CD4-positive, alpha-beta T cell treated with Interleukin-4 for 4 hours (primary cell): Measurements from ENCODE around the gene LFNG.
"Not testable (repeated sequence)": the region's sequence is repeated elsewhere in the genome, so short reads cannot be mapped to it uniquely, and the experiment has no call there.

ENCODE experiments used
- DNase-seq: peaks from one replicate; pipeline ENCODE4 v3.0.0-alpha.2; 2020

LFNG gene

DNA sequence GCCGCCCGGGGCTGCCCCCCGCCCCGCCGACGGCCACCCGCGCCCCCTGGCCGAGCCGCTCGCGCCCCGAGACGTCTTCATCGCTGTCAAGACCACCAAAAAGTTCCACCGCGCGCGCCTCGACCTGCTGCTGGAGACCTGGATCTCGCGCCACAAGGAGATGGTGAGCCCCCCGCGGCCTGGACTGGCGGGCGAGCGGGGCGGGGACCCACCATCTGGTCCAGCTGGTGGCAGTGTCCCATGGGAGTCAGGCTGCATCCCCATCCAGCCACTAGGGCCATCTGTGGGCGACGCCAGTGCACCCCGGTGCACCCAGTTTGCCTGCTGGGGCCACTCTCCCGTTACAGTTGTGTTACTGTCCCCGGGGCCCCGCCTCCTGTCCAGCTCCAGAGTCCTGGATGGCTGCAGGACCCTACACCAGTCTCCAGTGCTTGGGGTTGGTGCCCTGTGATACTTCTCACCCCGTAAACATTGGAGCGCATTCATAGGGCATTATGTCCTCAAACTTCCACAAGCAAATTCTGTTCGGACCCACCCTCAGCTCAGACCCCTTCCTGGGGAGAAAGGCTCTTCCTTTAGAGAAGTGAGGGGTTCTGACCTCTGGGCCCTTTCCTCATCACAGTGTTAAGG is 672 bp downstream of the LFNG start:
- no peak for DNase-seq

DNA sequence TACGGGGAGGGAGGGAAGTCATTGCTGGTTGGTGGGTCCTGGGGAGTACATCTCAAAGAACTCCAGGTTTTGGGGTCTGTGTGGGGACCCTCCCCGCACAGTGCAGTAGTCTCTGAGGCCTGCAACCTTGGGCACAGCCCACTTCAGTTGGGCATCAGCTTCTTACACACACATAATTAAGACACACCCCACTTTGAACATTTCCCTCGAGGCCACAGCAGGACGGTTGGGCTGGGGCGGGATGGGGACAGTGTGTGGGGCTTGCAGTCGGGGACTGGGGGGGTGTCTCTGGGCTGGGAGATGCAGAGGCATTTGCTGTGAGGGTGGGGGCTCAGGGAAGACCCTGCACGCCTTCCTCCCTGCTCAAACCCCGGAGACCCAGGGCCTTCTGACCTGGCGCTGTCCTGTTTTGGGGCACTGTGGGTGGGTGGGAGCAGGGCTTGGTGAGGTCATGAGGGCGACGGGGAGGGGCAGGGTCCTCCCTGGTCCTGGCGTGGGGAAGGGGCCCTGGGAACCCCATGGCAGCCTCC is 1.3 kb downstream of the LFNG start:
- DNase-seq, result no peak

GRCh38 chr7:2521341-2521745 is 1.8 kb downstream of the LFNG start:
- no peak for DNase-seq

GRCh38 chr7:2521952-2522591 is 2.5 kb downstream of the LFNG start:
- peak; percentile 88 for DNase-seq

DNA sequence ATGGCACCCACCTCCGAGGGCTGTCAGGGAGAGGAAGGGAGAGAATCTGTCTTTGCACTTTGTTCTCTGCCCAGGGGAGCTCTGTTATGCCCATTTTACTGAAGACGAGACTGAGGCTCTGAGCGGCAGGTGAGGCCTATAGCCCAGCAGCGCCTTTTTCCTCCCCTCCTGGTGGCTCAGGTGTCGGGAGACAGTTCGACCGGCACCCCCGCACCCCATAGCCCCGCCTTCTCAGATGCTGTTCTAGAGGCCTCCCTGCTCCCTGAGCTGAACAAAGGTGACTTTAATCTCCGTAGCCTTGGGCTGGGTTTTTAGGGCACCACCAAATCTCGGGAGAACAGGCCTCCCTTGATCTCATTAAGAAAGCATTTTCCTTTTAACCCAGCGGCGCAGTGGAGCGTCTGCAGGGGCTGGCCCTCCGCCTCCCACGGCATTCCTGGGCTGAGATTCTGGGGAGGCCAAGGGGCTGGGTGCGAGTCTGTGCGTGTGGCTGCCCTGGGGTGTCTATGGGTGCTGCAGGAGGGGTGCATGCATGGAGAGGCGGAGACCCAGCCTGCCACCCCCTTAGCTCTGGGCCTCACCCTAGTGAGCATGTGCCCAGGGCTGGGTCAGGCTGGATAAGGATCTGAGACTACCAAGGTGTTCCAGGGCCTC is 3.3 kb downstream of the LFNG start:
- DNase-seq, result no peak

- DNase-seq, result no peak
These were observed 3.9 kb downstream of the LFNG start for GRCh38 chr7:2523461-2523936.

- no peak for DNase-seq
These were observed 4.6 kb downstream of the LFNG start for GRCh38 chr7:2523941-2524807.

DNA sequence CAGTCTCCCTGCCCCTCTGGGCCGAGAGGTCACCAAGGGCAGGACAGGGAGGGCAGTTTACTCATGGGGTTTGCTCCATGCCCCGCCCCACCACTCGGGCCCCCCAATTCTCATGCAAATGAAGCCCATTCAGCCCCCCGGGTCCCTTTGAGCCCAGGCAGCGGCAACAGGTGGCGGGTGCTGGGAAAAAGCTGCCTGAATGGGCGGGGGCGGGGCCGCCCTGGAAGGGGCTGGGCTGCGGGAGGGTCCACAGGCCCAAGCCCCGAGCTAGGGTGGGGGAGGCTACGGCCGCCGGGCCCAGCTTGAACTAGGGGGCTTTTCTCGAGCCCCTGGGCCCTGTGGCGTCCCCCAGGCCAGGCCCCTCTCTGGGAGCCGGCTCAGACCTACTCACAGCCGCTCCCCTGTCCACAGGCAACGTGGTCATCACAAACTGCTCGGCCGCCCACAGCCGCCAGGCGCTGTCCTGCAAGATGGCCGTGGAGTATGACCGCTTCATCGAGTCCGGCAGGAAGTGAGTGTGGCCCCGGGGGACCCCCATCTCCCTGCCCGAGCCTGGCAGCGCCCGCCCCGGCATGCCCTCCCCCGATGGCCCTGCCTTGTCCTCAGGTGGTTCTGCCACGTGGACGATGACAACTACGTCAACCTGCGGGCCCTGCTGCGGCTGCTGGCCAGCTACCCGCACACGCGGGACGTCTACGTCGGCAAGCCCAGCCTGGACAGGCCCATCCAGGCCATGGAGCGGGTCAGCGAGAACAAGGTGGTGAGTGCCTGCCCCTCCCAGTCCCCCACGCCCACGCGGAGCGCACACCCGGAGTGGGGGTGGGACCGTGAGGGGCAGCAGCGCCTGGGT is 5.5 kb downstream of the LFNG start:
- no peak for DNase-seq

DNA sequence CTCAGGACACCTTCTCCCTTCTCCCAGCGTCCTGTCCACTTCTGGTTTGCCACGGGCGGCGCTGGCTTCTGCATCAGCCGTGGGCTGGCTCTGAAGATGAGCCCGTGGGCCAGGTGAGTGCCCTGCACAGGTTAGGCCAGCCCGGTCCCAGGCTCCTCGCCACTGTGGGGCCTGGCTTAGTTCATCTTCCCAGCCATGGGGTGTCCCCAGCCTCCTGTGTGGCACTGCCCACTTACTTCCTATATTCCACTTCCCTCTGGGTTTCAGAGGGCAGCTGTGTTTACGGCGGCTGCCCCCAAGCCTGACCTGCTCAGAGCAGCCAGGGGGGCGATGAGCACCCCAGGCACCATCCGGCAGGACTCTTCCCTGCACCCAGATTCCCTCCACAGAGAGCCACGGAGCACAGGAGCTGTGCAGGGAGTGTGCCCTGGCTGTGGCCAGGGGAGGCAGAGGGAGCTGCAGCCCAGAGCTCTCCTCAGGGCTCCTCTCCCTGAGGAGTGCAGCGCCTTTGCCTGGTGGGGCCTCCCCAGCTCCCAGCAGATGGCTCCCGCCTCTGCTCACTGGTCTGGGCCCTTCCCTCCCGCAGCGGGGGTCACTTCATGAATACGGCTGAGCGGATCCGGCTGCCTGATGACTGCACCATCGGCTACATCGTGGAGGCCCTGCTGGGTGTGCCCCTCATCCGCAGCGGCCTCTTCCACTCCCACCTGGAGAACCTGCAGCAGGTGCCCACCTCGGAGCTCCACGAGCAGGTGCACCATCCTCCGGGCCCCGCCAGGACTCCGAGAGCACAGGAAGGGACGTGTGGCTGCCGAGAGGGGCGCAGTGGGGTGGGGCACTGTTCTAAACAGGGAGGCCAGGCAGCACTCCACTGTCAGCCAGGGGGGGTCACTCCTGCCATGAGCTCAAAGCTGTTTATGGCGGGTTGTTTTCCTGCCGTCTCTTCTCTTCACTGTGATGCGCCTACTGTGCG is 6.4 kb downstream of the LFNG start:
- DNase-seq, result no peak

GRCh38 chr7:2526659-2527504 is 7.3 kb downstream of the LFNG start:
- DNase-seq, result no peak

GRCh38 chr7:2527505-2528467 is 8.2 kb downstream of the LFNG start:
- DNase-seq, result peak; percentile 80

GRCh38 chr7:2528481-2529095 is 9.0 kb downstream of the LFNG start:
- no peak for DNase-seq

GRCh38 chr7:2529161-2530070 is 9.8 kb downstream of the LFNG start:
- peak; percentile 69 for DNase-seq

DNA sequence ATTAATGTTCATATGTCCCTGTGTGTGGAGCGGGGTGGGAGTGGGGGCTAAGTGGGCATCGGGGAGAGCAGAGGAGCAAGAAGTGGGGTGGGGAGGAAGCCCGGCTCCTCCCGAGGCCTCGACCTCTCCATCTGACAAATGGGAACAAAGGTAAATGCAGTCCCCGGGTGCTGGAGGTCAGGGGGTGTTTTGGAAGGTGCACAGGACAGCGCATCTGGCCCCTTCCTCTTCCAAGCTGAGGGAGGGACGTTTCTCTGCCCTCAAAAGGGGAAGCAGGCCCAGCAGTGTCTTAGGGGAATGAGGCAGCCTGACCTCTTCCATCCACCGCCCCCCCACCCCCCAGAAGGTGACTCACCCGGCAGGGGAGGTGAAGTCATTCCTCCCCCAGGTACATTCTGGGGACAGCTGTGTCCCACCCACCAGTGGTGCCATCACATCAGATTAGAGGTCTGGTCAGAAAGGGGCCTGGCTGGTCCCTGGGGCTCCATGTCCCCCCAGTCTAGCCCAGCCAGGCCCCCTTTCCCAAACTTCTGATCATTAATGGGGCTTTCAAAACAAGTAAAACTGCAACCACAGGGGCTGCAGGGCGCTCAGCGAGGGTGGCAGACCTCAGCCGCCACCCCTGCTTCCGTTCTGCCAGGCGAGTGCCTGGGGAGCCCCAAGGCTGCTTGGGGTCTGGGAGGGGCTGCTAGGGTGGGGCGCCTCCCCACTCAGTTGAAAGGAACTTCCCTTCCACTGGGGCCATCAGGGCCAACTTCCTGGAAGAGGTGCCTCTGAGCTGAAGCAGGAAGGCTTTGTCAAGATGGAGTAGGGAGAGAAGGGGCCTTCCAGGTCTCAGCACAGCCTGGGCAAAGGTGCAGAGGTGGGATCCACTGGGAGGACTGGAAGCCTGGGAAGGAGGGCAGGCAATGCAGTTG is 10.8 kb downstream of the LFNG start:
- peak; percentile 88 for DNase-seq

GRCh38 chr7:2530994-2531795 is 11.6 kb downstream of the LFNG start:
- not testable (repeated sequence) for DNase-seq
